Activated naive CD4-positive, alpha-beta T cell treated with anti-CD3 and anti-CD28 coated beads, Interleukin-2, amount 10 ng/mL, durations not matched to agents 5 hours and 36 hours (primary cell): Measurements from ENCODE around the gene OR5AK2. TPM values are rescaled to one million over a fixed set of nuclear protein-coding genes. Genes with fewer than 3 reads are reported as not detected.

ENCODE experiments used
- total RNA-seq, 2 experiments: library from RNA; stranded (reverse); gene quantifications; one replicate each; pipeline ENCODE4 v1.2.3, GENCODE V29; 2021

Gene OR5AK2
- not detected for total RNA-seq

GRCh38 chr11:56988614-56989013 is at the start of gene OR5AK2:
Gene OR5AK2 (plus strand): TSS chr11:56988914. CDS start chr11:56988914, 0 bp downstream.

Other genes with a start within 250 kb of the OR5AK2 start
- gene OR9G4, start 240.2 kb upstream of the OR5AK2 start, total RNA-seq: not detected
- not detected for gene LRRC55, start 193.0 kb downstream of the OR5AK2 start, total RNA-seq
- not detected for gene APLNR, start 248.3 kb downstream of the OR5AK2 start, total RNA-seq